ENCODE results near the gene SLC6A16. TPM values are rescaled to one million over a fixed set of nuclear protein-coding genes. Genes with fewer than 3 reads are reported as not detected.

Gene SLC6A16
- total and polyA plus RNA-seq, 2 of the 8 experiments (the other 6 are each of a cell fraction or from before 2014, with no cell fraction given): 1.1 to 1.5 TPM

DNA sequence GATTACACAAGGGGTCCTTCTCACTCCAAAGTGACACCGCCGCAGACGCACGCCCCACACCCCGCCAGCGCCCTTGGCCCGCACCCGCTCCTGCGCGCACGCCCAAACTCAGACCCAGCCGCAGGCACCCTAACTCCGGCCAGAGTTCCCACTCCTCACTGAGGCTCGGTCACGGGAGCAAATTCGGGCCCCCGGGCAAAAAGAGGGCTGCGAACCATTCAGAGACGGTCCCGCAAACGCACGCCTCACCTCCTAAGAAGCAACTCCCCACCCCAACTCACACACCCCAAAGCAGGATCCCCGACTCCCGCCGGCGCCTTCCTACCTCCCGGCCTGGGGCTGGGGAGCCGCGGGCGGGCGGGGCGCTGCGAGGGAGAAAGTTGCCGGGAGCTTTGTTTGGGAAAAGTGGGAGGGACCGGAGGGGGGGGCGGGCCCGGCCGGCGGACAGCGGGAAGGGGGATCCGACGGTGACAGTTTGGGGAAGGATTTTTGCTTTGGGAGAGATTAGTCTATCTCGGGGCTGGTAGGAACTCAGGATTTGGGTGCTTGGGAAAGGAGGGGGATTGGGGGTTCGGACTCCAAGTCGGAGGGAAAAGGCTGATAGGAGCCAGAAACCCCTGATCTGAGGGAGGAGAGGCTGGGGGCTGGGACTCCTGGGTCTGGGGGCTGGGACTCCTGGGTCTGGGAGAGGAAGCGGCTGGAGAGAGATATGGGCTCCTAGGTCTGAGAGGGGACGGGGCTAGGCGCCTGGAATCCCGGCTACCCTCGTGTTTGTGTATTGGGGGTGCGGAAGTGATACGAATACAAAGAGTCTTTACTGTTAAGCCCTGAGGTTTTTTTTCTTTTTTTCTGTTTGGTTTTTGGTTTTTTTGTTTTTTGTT is 37.3 kb upstream of the SLC6A16 start, which contains the start of gene TEAD2 (continued):
- TF ChIP-seq GABPA (IDR thresholded peaks at IDR 0.05; ENCODE audit: borderline replicate concordance, insufficient read depth, low read length) (no peak), TCF12 (IDR thresholded peaks at IDR 0.05; ENCODE audit: low read depth, low read length) (no peak), SIN3A (conservative IDR thresholded peaks at IDR 0.05 in 1 of 2, IDR thresholded peaks at IDR 0.05 in 1 of 2; ENCODE audit: low read depth in 1 of 2, low read length in 2 of 2) (peak in 1 of 2 experiments; percentile 73; a peak in 2 of 4 replicates)
- TF ChIP-seq, protein P1, sequence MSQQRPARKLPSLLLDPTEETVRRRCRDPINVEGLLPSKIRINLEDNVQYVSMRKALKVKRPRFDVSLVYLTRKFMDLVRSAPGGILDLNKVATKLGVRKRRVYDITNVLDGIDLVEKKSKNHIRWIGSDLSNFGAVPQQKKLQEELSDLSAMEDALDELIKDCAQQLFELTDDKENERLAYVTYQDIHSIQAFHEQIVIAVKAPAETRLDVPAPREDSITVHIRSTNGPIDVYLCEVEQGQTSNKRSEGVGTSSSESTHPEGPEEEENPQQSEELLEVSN (IDR thresholded peaks at IDR 0.05): no peak

Measured in H1 (cell line).